NCI-H1930 (cell line): Measurements from ENCODE around the gene THBD.

Experiments used
- DNase-seq, 2 experiments: peaks; one replicate each; lab custom pipeline; 2025; lab: John Stamatoyannopoulos, UW

THBD gene

DNA sequence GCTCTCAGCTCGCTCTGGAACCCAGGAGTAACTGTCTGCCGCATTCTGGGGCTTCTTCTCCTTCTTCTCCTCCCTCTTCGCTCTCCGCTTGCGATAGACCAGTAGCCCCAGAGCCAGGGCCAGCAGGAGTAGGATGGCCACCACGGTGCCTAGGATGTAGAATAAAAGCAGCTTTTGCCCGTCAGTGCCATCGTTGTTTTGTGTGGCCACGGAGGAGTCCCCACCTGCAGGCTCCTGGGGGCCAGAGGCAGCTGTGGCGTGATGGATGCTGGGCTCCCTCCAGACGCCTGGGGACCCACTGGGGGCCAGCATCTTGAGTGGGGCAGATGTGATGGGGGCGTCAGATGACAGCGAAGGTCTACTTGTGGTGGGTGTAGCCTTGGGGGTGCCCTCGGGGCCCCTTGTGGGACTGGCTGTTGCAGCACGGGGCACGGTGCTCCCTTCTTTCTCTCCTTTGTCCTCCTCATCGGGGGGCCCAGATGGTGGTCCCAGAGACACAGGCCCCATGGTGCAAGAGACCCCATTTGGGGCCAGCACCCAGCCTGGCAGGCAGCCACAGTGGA, 34.9 kb upstream of the THBD start:
- DNase-seq, result no peak

DNA sequence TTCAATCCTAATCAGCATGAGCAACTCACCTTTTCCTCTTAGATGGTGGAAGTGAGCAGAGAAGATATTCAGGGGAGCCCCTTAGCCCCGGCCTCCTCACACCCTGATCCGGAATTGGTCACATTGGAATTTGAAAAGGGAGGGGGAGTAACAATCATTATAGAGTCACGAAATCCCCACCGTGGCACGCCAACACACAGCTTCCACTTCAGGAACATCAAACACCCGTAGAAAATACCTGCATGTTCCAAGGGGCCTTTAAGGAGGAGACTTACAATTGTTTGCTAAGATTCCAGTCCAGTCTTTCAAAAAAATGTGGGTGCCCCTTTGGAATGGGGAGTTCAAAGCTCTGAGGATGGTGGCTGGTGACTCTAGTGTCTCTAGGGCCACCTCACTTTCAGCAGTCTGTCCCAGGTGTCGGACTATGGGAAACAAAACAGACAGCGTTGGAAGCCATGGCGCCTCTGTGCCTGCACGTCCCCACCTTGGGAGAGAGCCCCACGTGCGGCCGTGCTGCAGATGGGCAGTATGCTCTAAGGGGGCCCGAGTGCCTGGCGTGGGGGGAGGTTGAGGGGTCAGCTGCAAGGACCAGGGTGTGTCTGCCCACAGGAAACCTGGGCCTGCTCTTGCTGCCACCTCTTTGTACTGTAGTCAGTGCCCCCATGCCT, 34.2 kb upstream of the THBD start:
- no peak for DNase-seq

DNA sequence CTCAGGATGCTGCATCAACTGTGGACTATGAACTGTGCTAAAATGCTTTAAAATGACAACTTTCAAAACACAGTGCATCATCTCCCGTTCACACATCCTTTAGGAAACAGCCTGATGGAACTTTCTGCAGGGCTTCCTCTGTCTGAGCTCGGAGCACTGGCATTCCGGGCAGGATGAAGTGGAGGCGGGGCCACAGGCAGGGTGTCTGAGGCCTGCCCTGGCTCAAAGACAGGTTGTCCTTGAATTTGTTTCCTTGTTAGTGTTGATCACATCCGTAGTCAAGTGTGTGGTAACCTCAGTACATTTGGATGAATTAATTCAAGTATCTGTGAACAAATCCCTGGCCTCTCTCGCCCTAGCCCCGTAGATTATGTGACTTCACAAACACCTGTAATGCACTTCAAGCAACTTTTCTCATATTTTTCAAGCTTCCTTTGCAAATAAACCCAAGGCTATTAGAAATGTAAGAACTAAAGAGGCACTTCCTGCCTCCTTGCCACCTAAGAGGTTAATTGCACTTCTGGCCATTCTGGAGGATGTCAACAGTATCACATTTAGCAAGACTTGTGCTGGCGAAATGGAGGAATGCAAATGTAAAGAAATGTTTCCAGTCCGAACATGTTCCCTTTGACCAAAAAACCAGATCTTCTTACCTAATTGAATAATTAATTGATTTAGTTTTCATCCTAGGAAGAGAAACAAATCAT, 33.5 kb upstream of the THBD start:
- no peak for DNase-seq

DNA sequence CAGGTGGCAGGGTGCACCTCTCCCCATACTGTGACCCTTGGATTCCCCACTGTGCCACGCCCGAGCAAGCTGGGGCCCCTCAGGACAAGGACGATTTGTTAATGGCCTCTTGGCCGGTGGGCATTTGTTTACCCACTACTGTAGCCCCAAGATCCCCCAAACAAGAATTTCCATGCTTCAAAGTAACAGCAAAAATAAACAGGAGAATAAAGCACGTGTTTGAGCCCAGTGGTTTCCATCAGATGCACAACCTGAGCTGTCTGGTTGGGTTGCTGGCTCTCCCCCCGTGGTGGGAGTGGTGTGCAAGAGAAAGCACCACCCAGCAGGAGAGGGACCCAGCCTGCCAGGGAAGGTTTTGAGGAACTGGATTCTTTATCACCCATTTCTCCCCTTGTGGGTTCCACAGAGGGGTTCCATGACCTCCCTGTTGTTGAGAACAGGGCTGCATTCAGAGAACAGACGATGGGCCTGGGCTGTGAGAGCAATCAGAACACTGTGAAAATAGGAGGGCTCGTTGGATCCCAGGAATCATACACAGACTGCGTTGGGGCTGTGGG, 31.9 kb upstream of the THBD start:
- no peak for DNase-seq

DNA sequence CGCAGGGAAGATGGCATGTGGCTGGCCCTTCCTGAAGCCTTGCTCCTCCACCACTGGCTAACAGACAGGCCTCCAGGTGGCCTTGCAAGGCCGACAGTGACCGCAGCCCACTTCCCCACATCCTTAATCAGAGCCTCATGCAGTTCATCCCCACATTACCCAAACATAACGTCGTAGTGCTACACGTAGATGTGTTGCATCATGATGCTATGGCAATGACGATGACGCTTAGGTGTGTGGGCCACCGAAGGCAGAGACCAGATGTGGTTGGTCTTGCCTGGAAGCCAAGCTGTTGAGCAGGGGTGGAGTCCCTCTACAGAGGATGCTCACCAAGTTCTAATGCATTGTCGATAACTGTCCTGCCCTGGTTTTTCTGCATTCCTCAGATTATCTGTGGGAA, 31.0 kb upstream of the THBD start:
- no peak for DNase-seq

DNA sequence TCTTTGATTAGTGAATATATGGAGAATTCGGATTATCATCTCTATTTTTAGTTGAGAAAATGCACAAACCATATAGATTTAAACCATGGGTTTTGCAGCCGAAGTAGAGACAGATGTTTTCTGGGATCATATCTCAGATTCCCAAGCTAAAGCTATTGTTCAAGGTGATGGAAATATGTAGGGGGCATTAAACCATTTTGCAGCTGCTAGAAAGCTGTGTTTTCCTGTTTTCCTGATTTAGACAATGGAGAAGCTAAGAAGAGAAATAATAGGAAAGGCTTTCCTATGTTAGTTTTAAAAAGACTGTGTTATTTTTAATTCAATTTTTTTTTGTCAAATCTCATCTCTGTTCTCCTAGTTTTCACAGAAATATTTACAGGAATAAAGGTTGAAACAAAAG, 30.5 kb upstream of the THBD start:
- no peak for DNase-seq

DNA sequence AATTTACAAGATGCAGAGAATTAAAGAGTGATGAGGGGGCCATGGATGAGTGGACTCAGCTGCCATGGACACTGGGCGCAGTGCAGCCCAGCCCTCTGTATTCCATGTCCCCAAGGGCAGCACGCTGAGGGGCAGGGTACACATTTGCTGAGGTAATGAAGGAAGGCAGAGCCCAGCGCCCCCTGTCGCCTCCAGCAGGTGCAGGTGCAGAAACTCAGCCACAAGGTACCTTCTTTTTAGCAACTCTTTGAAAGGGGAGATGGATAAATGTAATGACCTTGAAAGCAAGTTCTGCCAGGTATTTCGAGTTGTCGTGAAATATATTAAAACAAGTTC, 29.5 kb upstream of the THBD start:
- peak; percentile 77 to 85 for DNase-seq

DNA sequence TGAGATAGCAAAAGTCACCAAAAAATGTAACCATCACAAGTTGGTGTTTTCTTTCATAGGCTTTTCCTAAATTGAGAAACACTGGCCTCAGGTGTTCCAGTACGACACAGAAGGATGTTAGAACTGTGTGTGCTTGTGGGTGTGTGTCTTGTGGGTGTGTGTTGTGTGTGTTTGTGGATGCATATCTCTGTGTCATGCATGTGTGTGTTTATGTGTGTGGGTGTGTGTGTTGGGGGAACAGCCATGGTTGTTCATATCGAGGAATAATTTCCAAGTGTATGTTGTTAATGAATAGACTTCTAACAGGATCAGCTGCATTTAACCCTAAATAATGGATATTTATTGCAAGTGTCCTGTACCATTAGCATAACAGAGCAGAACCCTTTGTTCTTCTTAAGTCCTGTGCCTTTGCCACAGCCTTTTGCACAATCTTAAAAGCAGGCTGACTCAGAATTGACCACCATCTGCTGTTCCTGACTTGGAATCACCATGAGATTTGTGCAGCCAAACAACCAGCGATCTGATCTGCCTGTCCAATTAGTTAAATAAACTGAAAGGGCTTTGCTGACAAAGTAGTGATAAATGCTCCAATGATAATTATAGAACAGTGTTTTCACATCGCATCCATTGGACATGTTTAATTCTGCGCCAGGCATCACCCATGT, 29.0 kb upstream of the THBD start:
- DNase-seq, result no peak

DNA sequence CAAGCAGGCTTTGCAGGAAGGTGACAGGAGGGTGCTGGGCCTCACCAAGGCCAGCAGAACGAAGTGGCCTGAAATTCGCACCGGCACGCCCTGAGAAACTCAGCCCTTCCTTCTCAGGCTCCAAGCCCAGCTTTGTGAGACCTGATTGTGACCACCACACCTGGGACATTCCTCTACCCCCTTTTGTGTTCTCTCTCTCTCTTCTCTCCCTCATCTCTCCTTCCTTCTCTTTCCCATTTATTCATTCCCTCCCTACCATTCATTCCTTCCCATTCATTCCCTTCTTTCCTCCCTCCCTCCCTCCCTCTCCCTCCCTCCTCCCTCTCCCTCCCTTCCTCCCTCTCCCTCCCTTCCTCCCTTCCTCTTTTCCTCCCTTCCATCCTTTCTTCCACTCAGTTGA, 27.8 kb upstream of the THBD start:
- DNase-seq, result no peak

DNA sequence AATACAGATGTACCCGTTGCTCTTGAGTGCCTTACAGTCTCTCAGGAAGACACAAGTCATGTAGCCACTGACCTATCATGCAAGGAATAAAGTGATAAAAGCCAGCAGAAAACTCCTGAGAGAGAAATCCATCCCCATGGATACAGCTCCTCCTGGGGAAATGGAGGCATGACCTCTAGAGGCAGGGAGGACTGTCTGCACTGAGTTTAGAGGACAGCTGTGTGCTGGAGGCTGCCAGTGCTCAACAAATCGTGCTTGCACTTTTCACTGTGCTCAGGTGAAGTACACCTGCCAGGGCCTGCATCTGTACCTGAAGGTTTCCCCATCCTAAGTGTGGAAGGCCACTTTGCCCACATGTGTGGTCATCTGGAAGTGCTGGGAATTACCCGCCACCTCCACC, 24.6 kb upstream of the THBD start:
- DNase-seq, result no peak

DNA sequence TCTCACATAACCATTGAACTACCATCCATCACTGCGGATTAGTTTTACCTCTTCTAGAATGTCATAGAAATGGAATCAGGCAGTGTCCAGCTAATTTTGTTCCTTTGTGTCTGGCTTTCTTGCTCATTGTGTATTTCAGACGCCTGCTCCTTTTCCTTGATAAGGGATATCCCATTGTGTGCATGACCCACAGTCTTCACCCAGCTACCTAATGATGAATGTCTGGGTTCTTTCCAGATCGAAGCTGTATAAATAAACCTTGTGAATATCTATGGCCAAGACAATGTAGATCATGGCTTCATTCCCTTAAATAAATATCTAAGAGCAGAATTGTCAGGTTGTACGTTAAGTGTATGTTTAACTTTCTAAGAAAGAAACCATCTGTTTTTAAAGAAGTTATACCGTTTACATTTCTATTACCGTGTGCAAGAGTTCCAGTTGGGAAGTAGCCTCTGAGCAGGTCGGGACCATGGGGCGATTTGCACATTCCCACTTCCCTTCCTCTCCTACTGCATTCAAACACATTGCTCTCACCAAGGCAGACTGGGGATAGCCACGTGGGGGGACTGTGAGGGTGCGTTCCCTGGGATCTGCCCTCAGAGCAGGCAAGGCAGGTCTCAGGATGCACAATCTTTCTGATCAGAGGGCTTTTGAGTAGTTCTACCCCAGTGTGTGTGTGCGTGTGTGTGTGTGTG, 23.6 kb upstream of the THBD start:
- DNase-seq, result no peak

DNA sequence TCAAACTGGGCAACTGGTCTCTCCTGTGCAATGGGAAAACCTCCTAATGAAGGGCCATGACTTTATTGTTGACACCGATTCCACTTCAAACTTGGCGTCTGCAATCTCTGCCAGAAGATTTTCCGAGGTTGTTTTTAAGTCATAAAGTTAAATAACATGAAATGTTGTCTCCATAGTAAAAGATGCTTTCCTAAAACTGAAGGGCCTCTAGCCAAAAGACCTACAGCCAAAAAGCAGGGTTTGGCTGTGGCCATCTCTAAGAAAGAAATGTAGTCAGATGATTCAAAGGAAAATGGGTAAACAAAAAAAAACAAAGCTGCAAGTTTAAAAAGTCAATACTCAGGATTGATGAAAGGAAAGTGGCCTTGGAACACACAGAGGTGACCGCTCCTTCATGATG, 22.5 kb upstream of the THBD start:
- no peak for DNase-seq

DNA sequence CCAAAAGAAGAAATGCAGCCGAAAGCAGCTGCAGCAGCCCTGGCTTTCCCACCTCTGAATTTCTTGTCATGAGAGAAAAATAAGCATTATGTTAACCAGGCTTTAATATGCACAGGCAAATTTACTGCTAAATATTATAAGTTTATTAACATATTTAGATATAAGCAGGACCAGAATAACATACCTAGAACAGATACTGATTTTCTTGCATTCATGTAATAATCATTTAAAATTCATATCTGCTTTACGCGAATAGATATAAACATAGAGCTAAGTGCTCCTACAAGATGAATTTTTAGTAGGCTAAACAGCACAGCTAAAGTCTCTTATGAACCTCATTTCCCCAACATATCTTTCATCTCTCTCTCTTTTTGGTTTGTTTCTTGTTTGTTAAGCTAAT, 21.9 kb upstream of the THBD start:
- DNase-seq, result no peak

DNA sequence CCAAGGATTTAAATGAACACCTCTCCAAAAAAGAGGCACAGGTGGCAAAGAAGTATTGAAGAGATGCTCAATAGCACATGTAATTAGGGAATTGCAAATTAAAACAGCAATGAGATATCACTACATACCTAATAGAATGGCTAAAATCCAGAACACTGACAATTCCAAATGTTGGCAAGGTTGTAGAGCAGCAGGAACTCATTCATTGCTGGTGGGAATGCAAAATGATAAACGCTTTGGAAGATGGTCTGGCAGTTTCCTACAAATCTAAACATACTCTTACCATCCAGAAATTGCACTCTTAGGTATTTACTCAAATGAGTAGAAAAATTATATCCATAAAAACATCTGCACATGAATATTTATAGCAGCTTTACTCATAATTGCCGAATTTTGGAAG, 19.6 kb upstream of the THBD start:
- DNase-seq, result no peak

DNA sequence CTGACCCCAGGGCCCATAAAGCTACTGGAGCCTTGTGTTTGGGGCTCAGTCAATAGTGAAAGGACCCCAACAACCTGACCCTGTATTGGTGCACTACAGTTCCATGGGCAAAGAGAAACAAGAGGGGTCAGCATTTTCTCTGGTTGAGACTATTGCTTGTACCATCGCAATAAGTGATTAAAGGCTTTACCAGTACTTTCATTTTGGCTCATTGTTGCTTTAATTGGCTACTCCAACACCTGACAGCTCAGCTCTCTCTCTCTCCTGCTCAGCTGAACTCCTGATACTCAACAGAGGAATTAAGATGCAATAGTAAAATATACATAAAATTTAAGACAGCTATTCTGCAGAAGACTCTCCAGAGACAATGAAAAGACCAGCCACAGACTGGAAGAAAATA, 18.8 kb upstream of the THBD start:
- no peak for DNase-seq

DNA sequence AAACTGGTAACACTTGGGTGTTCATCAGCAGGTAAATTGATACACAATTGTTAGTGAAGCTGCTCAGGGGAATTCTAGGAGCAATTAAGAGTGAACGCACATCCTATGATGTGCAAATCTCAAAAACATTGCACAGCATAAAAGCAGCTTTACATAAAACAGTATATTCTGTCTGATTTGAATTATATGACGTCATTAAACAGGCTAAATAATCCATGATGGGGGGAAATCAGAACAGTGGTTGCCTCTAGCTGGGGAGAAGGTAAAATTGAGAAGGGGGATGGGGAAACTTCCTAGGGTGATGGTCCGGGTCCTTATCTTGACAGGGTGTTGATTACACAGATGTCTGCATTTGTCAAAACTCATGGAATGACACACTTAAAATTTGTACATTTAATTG, 17.3 kb upstream of the THBD start:
- no peak for DNase-seq

DNA sequence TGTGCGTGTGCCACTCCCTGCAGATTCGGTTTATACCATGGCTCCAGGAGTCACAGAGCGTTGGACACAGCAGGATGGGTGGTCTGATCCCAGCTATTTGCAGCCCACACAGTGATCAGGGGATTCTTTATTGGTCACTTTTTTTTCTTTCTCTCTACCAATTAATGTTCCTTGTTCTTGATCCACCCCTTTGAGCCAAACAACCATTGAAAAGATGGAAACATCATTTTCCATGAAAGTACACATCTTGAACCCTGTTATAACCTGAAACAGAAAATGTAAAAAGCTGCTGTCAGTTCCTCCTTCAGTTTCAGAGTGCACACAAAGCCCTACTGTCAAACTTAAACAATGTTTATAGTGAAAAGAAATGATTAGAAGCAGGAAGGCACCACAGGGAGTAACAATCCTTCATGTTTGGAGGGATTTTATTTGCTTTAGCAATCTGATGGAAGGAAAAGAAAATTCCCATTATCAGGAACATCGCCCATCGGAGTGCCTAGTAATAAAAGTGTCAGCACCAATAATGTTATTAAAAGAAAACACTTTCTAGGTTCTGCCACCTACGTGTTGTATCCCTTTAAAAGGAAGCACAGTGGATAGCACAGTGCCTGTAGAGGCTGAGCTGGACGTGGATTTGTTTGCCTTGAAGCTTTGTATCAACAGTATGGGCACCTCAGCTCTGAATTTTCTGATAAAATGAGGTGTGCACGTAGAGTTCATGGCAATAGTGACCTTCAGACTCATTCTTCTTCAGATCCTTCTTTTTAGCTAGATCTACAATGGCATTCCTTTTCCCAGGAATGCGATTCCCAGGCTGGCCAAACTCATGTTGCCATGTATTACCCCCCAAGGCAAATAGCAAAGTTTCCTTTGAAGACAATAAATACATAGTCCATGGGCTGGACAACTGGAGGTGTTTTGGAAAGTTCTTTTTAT, 16.1 kb upstream of the THBD start:
- no peak for DNase-seq

DNA sequence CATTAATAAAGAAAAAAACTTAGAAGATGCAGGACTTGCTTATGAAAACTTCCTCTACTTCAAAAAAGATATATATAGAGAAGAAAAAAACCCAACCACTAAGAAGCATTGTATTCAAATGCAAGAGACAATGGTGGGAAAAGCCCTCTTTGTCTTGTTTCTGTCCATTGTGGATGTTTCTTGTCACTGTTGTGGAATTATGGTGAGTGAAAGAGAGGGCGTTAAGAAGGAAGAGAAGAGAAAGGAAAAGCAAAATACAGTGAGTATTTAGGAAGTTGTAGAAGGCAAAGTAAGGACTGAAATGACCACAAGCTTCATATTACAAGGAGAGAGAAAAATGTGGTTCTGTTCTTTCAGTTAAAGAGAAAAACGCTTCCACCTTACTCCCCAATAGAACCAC, 14.1 kb upstream of the THBD start:
- DNase-seq, result no peak

DNA sequence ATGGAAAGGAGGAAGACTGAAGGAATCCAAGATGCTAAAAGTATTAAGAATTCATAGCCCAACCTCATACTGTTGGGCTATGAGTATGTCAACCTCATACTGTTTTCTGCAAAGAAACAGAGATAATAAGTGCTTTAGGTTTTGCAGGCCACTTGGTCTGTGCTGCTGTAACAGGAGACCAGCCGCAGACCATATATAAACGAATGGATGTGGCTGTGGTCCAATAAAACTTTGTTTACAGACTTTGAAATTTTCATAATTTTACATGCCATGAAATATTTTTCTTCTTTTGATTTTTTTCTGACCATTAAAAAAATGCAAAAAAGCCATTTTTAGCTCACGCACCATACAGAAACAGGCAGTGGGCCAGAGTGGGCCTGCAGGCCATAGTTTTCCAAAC, 13.7 kb upstream of the THBD start:
- DNase-seq, result no peak

DNA sequence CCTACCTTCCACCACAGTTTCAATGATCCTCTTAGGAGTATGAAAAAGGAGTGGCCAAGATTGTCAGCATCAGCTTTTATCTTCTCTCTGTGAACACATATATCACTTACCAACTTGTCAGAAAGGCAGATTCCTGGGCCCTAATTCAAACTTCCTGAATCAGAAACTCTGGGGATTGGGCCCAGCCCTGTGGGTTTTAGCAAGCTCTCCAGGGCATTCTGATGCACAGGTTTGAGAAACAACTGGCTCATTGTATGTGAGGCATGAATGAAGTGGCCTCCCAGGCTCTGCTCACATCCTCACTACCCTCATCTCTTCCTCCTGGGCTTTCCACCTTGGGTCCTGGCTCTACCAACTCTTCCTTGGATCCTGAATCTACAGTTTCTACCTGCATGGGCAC, 13.2 kb upstream of the THBD start:
- DNase-seq, result no peak
